OCI-M2 (cell line): Measurements from ENCODE around the gene ALDH3A2.
"Not testable (repeated sequence)": the region's sequence is repeated elsewhere in the genome, so short reads cannot be mapped to it uniquely, and the experiment has no call there.

Experiments used
- DNase-seq: peaks from one replicate; lab custom pipeline; 2025; ENCODE audit not compliant: unreplicated experiment; lab: John Stamatoyannopoulos, UW

The ALDH3A2 gene

GRCh38 chr17:19677736-19678379 lies 29.3 kb downstream of the ALDH3A2 start:
- no peak for DNase-seq

DNA sequence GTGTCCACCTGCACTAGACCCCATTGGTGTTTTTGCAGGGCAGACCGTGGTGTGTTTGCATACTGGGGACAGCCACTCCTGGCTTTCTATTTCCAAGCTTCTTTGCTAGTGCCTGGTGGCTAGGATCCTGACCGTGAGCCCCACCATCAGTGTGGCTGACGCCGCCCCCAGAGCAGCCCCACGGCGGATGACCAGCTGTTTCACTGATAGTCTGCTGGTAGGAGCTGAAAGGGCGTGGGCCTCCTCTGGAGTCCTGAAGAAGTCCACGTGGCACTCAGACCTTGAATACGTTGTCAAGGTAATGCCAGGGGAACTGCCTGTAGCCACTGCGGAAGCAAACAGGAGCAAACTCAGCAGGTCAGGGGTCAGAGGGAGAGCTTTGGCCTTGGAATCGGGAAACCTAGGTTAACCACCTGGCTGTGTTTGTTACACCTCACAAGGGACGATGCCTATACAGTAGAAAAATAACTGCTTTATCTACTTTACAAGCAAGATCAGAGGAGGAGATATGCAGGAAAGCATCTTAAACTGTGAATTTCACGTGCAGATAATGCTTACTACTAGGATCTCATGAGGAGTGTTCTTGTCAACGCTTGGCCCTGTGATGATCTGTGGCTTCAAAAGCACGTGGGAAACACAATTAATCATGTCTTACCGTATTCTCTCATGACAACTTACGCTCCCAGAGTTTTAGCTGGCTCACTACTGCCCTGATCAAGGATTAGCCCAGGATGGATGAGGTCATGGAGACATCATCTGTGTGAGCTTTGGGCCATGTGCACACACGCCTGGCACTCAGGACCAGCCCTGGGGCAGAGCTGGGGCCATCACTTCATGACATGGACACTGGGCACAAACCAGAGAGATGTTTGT lies 30.3 kb downstream of the ALDH3A2 start:
- no peak for DNase-seq

DNA sequence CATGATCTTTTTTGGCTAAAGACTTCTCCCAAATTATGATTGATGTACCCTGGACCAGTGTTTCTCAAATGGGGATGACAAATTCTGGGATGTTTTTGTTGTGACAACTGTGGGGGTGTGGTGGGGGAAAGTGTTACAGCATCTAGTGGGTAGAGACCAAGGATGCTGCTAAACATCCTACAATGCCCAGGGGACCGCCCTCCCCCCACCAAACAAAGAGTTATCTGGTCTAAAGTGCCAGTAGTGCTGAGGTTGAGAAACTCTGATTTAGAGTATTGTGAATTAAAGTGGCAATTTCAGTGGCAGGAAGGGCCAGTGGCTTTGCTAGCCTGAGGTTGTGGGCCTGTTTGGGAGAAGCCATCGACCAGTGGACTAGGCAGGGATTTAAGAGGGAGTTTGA lies 34.6 kb downstream of the ALDH3A2 start:
- no peak for DNase-seq

DNA sequence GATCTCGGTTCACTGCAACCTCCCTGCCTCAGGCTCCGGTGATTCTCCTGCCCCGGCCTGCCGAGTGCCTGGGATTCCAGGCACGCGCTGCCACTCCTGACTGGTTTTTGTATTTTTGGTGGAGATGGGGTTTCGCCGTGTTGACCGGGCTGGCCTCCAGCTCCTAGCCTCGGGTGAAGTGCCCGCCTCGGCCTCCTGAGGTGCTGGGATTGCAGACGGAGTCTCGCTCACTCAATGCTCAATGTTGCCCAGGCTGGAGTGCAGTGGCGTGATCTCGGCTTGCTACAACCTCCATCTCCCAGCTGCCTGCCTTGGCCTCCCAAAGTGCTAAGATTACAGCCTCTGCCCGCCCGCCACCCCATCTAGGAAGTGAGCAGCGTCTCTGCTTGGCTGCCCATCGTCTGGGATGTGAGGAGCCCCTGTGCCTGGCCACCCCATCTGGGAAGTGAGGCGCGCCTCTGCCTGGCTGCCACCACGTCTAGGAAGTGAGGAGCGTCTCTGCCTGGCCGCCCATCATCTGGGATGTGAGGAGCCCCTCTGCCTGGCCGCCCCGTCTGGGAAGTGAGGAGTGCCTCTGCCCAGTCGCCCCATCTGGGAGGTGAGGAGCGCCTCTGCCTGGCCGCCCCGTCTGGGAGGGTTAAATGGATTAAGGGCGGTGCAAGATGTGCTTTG lies 36.5 kb downstream of the ALDH3A2 start:
- not testable (repeated sequence) for DNase-seq

DNA sequence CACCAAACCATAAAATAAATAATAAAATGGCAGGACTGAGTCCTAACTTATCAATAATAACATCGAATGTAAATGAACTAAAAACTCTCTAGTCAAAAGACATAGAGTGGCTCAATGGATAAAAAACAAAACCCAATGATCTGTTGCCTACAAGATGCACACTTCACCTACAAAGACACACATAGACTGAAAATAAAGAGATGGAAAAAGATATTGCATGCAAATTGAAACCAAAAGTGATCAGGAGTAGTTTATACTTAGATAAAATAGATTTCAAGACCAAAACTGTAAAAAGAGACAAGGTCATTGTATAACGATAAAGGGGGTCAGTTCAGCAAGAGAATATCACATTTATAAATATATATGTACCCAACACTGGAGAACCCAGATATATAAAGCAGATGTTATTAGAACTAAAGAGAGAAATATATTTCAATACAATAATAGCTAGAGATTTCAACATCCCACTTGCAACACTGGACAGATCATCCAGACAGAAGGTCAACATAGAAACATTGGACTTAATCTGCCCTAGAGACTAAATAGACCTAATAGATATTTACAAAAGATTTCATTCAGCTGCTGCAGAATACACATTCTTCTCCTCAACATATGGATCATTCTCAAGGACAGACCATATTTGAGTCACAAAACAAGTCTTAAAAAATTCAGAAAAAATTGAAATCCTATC lies 38.0 kb downstream of the ALDH3A2 start:
- no peak for DNase-seq

- DNase-seq, result no peak
Observed at GRCh38 chr17:19702217-19702641, 53.7 kb downstream of the ALDH3A2 start.

GRCh38 chr17:19703106-19703827 lies 54.7 kb downstream of the ALDH3A2 start:
- no peak for DNase-seq

DNA sequence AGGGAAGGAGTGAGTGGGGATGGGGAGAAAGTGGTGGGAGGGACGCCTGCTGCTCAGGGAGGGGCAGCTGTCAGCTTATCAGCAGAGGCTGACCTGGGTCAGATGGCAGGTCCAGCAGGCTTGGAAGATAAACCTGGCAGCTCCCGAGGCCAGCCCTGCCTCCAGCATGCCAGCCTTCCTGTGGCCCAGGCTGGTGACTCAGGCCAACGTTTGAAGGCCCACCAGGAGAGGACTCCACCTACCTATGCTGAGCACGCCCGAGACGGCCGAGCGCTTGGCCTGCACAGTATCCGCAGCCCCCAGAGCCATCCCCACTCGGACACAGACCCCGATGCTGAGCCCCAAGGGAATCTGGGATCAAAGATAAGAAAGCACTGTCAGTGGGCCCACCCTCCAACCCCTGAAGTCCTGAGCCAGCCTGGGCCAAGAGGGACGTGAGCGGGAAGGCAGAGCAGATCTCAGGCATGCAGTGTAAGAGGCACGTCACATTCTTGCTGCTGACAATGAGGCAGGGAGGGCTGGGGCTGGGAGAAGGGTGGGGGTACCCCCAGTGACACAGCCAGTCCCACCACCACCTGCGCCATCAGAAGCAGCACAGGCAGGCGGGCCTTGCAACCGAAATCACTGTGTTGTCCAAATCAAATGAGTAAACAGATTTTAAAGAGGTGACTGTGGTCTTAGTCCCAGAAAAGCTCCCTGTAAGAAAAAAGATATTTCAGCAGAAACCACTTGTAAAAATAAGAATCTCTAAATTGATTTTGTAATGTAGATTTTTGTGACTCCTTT lies 55.5 kb downstream of the ALDH3A2 start:
- no peak for DNase-seq

GRCh38 chr17:19705201-19705600 lies 56.6 kb downstream of the ALDH3A2 start:
- DNase-seq, result no peak

- DNase-seq, result no peak
Observed at GRCh38 chr17:19705771-19706770, 57.5 kb downstream of the ALDH3A2 start.

DNA sequence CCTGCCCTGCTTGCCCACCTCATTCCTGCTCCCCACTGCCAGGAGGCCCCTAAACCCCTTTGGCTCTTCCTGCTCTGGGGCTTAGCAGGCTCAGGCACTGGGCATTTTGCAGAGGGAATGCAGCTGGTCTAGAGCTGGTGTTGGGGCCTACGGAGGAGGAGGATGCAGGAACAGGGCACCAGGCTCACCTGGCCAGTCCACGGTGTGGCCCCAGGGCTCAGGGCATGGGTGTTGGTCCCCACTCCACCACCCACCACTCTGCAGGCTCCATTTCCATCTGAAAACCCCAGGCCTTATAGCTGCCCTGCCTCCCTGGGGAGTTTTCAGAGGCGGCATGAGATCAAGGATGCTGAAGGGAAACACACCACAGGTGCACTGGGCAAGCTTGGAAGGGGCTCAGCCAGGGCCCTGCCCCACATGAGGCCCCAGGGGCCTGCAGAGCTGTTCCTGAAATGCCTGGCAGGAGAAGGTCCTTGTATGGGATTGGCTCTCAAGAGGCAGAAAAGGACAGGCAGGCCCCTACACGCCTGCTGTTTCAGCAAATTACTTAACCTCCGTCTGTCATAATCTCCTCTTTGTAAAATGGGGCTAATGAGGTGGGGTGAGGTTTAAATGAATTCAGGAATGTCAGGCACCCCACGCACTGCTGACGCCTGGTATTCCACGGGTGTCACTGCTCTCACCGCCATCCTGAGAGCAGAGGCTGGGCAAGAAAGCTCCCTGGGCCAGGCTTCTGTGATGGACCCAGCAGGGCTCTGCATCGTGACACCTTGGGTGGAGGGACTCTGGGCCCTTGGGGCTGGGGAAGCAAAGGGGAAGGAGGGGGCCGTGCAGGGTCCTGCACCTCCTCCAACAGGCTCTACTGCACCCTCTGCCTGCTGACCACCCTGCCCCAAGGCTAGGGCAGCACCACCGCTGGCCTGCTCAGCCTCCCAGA lies 58.5 kb downstream of the ALDH3A2 start:
- no peak for DNase-seq

DNA sequence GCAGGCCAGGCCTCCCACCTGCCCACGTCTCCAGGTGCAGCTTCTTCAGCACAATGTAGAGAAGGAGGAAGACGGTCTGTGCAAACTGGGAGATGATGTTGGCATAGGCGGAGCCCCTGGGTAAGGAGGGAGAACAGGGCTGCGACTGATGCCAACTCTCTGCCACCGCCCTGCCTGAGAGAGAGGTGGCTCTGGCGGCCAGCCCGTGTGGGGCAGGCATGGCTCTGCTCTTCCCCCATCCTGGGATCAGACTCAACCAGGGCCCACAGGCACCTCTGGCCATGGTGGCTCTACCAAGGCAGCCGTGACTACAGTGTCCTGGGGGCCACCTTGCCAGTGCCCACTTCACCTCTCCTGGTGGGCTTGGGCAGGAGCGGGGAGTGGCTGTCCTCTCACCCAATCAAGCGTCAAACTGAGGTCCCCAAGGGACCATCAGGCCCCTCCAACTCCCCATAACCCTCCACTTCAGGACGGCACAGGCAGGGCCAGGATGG lies 59.2 kb downstream of the ALDH3A2 start:
- DNase-seq, result no peak

- no peak for DNase-seq
Observed at GRCh38 chr17:19708431-19709175, 60.1 kb downstream of the ALDH3A2 start.

DNA sequence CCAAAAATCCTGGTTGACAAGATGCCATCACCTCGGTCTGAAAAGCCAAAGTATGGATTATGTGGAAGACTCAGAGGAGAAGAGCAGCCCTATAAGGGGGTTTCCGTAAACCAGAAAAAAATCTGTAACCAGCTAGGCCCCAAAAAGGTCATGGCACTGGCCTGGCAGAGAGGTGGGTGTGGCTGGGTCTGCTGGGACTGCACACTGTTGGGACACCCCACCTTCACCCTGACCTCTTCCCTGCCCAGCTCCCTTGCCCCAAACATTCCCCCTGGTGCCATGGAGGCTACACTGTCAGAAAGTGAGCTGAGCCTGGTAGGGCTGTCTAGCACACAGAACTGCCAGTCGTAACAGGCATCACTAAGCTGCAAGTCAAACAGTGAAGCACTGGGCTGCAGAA lies 61.3 kb downstream of the ALDH3A2 start:
- no peak for DNase-seq

GRCh38 chr17:19712436-19713004 lies 64.0 kb downstream of the ALDH3A2 start:
- no peak for DNase-seq

- no peak for DNase-seq
Observed at GRCh38 chr17:19713462-19713861, 64.9 kb downstream of the ALDH3A2 start.
